Testis (tissue), 3 donors: ENCODE results near the gene ORMDL2. TPM values are rescaled to one million over a fixed set of nuclear protein-coding genes. Genes with fewer than 3 reads are reported as not detected.

Source experiments
- DNase-seq: peaks from one replicate; pipeline ENCODE4 v3.0.0-alpha.2; 2019
- H3K27ac ChIP-seq, 2 donors: fragments of 200-600 bp; sonication (generic); one replicate each; pipeline ENCODE4 v1.5.1; 2019
- H3K27me3 ChIP-seq: fragments of 200-600 bp; sonication (generic); one replicate; pipeline ENCODE4 v1.5.1; 2019
- H3K36me3 ChIP-seq: fragments of 200-600 bp; sonication (generic); one replicate; pipeline ENCODE4 v1.5.1; 2017; ENCODE audit warnings: low read depth; ENCODE audit errors: missing control alignments
- H3K4me1 ChIP-seq: fragments of 200-600 bp; sonication (generic); one replicate; pipeline ENCODE4 v1.5.1; 2019
- H3K4me3 ChIP-seq, 2 donors: fragments of 200-600 bp; sonication (generic); one replicate each; pipeline ENCODE4 v1.5.1; 2017 to 2019
- H3K9me3 ChIP-seq: fragments of 200-600 bp; sonication (generic); one replicate; pipeline ENCODE4 v1.5.1; 2017
- POLR2A ChIP-seq: fragments of 450-650 bp; IDR thresholded peaks from one replicate; pipeline ENCODE4 v1.6.1; 2017; ENCODE audit warnings: antibody characterized with exemption, mild to moderate bottlenecking, moderate library complexity
- WGBS, 2 donors: methylation state at CpG; one replicate each; pipeline ENCODE4 v1.1.5; 2018; 5-methylcytosine and 5-hydroxymethylcytosine counted together
- intact Hi-C: fragments of 100-400 bp; cut with DNase I; formaldehyde crosslinking; loops from one replicate; pipeline ENCODE4 v1.15.1; 2023; ENCODE audit warnings: low total_unique reads
- polyA plus RNA-seq: library from polyadenylated mRNA; stranded (reverse); fragments of 350-450 nt; fragmentation: Illumina TruSeq; extraction: RNeasy Lipid Tissue Mini Kit (QIAGEN cat#74804); gene quantifications from one replicate; pipeline ENCODE4 v1.2.3, GENCODE V29; 2014; ENCODE audit warnings: low read depth, low replicate concordance; ENCODE audit not compliant: insufficient read depth
- total RNA-seq, 2 donors: library from RNA; depleted of rRNA; stranded (reverse); fragments of >200 nt; gene quantifications; one replicate each; pipeline ENCODE4 v1.2.3, GENCODE V29; 2016
- TF ChIP-seq, protein P1 (sequence below), 3 experiments: fragments of 450-650 bp in 2 of 3; fragments of 200-600 bp in 1 of 3; sonication (generic) in 1 of 3; IDR thresholded peaks; one replicate each; pipeline ENCODE4 v1.5.1; 2016 to 2019; ENCODE audit warnings: antibody characterized with exemption in 3 of 3, mild to moderate bottlenecking in 2 of 3, moderate library complexity in 1 of 3

The ORMDL2 gene
- total and polyA plus RNA-seq, 3 donors from 2014 or later: 16.2 to 82.4 (median 18.6) TPM

DNA sequence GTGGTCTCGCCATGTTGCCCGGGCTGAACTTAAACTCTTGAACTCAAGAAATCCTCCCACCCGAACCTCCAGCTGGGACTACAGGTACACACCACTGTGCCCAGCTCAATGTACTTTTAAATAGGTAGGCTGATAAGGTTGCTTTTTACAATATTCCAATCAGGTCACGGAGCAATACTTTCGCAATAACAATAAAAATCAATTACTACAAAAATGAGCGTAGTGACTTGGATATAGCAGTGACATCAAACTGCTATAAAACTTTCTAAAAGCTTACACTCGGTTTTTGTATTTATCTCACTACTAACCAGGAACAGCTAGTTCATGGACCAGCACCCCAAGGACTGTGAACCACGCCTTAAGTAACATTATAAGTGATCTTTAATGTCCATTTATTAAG lies 10.9 kb upstream of the ORMDL2 start:
- no peak overlapping the region for H3K4me3 ChIP-seq
- no peaks in the 10 kb centered on the region for H3K27me3 ChIP-seq
- no peak for DNase-seq
- no peaks in the 10 kb centered on the region for H3K9me3 ChIP-seq
- H3K36me3 ChIP-seq: peaks cover 5% of the 10 kb centered on the region
- no peaks in the 10 kb centered on the region for H3K4me1 ChIP-seq
- intact Hi-C loops: loop anchor here (10.0 kb wide), 1 partner anchor 72 kb away; no protein-coding TSS in a partner anchor
- 82 to 83% methylated on average over 8 of the region's 8 CpGs for whole genome bisulfite sequencing, 2 donors
- H3K27ac ChIP-seq: no peak overlapping the region
- no peak for TF ChIP-seq POLR2A
- TF ChIP-seq, protein P1, sequence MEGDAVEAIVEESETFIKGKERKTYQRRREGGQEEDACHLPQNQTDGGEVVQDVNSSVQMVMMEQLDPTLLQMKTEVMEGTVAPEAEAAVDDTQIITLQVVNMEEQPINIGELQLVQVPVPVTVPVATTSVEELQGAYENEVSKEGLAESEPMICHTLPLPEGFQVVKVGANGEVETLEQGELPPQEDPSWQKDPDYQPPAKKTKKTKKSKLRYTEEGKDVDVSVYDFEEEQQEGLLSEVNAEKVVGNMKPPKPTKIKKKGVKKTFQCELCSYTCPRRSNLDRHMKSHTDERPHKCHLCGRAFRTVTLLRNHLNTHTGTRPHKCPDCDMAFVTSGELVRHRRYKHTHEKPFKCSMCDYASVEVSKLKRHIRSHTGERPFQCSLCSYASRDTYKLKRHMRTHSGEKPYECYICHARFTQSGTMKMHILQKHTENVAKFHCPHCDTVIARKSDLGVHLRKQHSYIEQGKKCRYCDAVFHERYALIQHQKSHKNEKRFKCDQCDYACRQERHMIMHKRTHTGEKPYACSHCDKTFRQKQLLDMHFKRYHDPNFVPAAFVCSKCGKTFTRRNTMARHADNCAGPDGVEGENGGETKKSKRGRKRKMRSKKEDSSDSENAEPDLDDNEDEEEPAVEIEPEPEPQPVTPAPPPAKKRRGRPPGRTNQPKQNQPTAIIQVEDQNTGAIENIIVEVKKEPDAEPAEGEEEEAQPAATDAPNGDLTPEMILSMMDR (IDR thresholded peaks at IDR 0.05): no peak

DNA sequence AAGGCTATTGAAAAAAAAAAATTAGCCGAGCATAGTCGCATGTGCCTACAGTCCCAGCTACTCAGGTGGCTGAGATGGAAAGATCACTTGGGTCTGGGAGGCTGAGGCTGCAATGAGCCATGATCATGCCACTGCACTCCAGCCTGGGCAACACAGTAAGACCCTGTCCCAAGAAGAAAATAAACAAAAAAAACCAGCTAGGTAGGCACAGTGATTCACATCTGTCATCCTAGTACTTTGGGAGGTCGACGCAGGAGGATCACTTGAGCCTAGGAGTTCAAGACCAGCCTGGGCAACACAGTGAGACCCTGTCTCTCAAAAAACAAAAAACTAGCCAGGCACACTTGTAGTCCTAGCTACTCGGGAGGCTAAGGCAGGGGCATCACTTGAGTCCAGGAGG lies 8.6 kb upstream of the ORMDL2 start:
- DNase-seq: no peak
- Histone ChIP-seq H3K9me3 (no peaks in the 10 kb centered on the region), H3K4me3 (no peak overlapping the region), H3K27ac (no peak overlapping the region), H3K27me3 (no peaks in the 10 kb centered on the region), H3K36me3 (no peaks in the 10 kb centered on the region), H3K4me1 (no peaks in the 10 kb centered on the region)
- WGBS, 2 donors: 75 to 81% methylated on average over 5 of the region's 5 CpGs
- no peak for TF ChIP-seq POLR2A
- TF ChIP-seq, protein P1 (IDR thresholded peaks at IDR 0.05): no peak
- intact Hi-C loops: loop anchor here (10.0 kb wide), 1 partner anchor 74 kb away; no protein-coding TSS in a partner anchor

DNA sequence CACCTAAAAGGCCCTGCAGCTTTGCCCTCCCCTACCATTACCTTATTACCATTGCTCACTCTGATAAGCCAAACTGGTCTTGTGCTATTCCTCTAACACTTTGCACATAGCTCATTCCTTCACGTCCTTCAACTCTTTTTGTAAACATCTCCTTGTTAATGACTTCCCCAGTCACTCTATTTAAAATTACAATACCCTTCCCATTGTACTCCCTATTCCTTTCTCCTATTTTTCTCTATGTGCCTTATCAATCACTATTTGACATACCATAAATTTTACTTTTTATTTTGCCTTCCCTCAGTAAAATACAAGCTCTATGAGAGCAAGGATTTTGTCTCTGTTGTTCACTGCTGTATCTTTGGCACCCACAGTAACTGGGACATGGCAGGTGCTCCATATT lies 5.8 kb upstream of the ORMDL2 start:
- H3K4me1 ChIP-seq: peaks cover 21% of the 10 kb centered on the region
- H3K27me3 ChIP-seq: no peaks in the 10 kb centered on the region
- H3K27ac ChIP-seq: no peak overlapping the region
- no peak for DNase-seq
- TF ChIP-seq, protein P1 (IDR thresholded peaks at IDR 0.05): no peak
- TF ChIP-seq POLR2A: no peak
- intact Hi-C loops: no loop called here
- no peaks in the 10 kb centered on the region for H3K9me3 ChIP-seq
- WGBS, 2 donors: 51 to 68% methylated on average over 1 of the region's 1 CpG
- no peak overlapping the region for H3K4me3 ChIP-seq
- no peaks in the 10 kb centered on the region for H3K36me3 ChIP-seq

GRCh38 chr12:55814257-55814656 lies 3.6 kb upstream of the ORMDL2 start:
- H3K9me3 ChIP-seq: no peaks in the 10 kb centered on the region
- DNase-seq: no peak
- H3K4me3 ChIP-seq: no peak overlapping the region
- TF ChIP-seq POLR2A: no peak
- TF ChIP-seq, protein P1 (IDR thresholded peaks at IDR 0.05): no peak
- H3K4me1 ChIP-seq: peaks cover 21% of the 10 kb centered on the region
- H3K27me3 ChIP-seq: no peaks in the 10 kb centered on the region
- H3K36me3 ChIP-seq: no peaks in the 10 kb centered on the region
- intact Hi-C loops: no loop called here
- H3K27ac ChIP-seq: no peak overlapping the region

DNA sequence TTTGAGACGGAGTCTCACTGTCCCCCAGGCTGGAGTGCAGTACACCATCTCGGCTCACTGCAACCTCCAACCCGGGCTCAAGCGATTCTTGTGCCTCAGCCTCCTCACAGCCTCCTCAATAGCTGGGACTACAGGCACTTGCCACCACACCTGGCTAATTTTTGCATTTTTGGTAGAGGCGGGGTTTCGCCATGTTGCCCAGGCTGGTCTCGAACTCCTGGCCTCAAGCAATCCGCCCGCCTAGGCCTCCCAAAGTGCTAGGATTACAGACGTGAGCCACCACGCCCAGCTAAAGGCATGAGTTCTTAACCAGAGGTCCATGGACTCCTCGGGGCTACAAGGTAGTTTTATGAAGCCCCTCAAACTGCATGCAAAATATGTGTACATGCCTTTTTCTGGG lies 2.4 kb upstream of the ORMDL2 start:
- H3K4me1 ChIP-seq: peaks cover 21% of the 10 kb centered on the region
- no peak for DNase-seq

More for the DNA sequence above, 2.4 kb upstream of the ORMDL2 start:
- Histone ChIP-seq H3K27ac (peak overlapping the region; percentile 12 to 18), H3K9me3 (no peaks in the 10 kb centered on the region), H3K4me3 (no peak overlapping the region), H3K27me3 (no peaks in the 10 kb centered on the region), H3K36me3 (no peaks in the 10 kb centered on the region)
- TF ChIP-seq POLR2A: no peak
- TF ChIP-seq, protein P1 (IDR thresholded peaks at IDR 0.05): no peak
- 76 to 78% methylated on average over 12 of the region's 12 CpGs for WGBS, 2 donors
- intact Hi-C loops: no loop called here
